Measurements from ENCODE around the gene OTULINL.
"Not testable (repeated sequence)": the region's sequence is repeated elsewhere in the genome, so short reads cannot be mapped to it uniquely, and the experiment has no call there.

Gene OTULINL

GRCh38 chr5:14551211-14551610 lies 30.4 kb upstream of the OTULINL start:
- no peaks in the 10 kb centered on the region for H3K9me2 ChIP-seq (replicated peaks; ENCODE audit: low read depth, low read length)
- H3K36me3 ChIP-seq (ENCODE audit: insufficient read depth, low read length), result no peaks in the 10 kb centered on the region
- H3K9ac ChIP-seq (ENCODE audit: low read depth, low read length, poor library complexity, severe bottlenecking), result no peak overlapping the region
- no peaks in the 10 kb centered on the region for H3K79me2 ChIP-seq (ENCODE audit: insufficient read depth, low read length)
- H3K9me3 ChIP-seq (ENCODE audit: insufficient read depth, low read depth, low read length), result no peaks in the 10 kb centered on the region; the same call in 1 of the 2 replicates
- no peaks in the 10 kb centered on the region for H3F3A ChIP-seq (ENCODE audit: low read depth)
- H3K4me3 ChIP-seq (ENCODE audit: low read length, poor library complexity, severe bottlenecking), result no peak overlapping the region
- no peak overlapping the region for H3K4me2 ChIP-seq (ENCODE audit: low read depth, low read length, poor library complexity, severe bottlenecking)
- TF ChIP-seq, protein P1, sequence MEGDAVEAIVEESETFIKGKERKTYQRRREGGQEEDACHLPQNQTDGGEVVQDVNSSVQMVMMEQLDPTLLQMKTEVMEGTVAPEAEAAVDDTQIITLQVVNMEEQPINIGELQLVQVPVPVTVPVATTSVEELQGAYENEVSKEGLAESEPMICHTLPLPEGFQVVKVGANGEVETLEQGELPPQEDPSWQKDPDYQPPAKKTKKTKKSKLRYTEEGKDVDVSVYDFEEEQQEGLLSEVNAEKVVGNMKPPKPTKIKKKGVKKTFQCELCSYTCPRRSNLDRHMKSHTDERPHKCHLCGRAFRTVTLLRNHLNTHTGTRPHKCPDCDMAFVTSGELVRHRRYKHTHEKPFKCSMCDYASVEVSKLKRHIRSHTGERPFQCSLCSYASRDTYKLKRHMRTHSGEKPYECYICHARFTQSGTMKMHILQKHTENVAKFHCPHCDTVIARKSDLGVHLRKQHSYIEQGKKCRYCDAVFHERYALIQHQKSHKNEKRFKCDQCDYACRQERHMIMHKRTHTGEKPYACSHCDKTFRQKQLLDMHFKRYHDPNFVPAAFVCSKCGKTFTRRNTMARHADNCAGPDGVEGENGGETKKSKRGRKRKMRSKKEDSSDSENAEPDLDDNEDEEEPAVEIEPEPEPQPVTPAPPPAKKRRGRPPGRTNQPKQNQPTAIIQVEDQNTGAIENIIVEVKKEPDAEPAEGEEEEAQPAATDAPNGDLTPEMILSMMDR (conservative IDR thresholded peaks at IDR 0.05; ENCODE audit: low read length), result no peak
- no peak for TF ChIP-seq EZH2phosphoT487 (IDR thresholded peaks at IDR 0.05; ENCODE audit: borderline replicate concordance)
- H3K4me1 ChIP-seq (ENCODE audit: insufficient read depth, low read length, poor library complexity, severe bottlenecking), result peaks cover 23% of the 10 kb centered on the region
- no peaks in the 10 kb centered on the region for H4K20me1 ChIP-seq (ENCODE audit: insufficient read depth, low read length, poor library complexity, severe bottlenecking)
- no peak overlapping the region for H2AFZ ChIP-seq (ENCODE audit: low read length)
- no peaks in the 10 kb centered on the region for H3K27me3 ChIP-seq (ENCODE audit: insufficient read depth, low read length, poor library complexity, severe bottlenecking)

DNA sequence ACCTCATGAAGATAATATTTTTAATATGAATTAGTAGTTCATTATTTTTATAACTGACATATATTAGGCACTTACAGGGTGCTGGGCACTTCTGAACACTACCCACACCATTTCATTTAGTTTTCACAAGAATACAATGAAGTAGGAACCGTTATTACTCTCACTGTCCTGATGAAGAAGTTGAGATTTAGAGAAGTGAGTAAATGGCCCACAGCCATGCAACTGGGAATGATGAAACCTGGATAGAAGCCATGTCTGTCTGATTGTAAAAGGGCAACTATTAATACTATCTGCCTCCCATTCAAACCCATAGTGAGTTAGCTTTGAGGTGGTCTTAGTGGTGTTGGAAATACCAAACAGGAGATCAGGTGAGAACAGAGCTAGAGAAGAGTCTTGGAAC lies 29.6 kb upstream of the OTULINL start:
- no peaks in the 10 kb centered on the region for H3K9me2 ChIP-seq (replicated peaks; ENCODE audit: low read depth, low read length)
- no peaks in the 10 kb centered on the region for H3K27me3 ChIP-seq (ENCODE audit: insufficient read depth, low read length, poor library complexity, severe bottlenecking)
- H3K4me1 ChIP-seq (ENCODE audit: insufficient read depth, low read length, poor library complexity, severe bottlenecking), result peaks cover 26% of the 10 kb centered on the region
- H3K79me2 ChIP-seq (ENCODE audit: insufficient read depth, low read length), result no peaks in the 10 kb centered on the region
- no peak overlapping the region for H3K4me2 ChIP-seq (ENCODE audit: low read depth, low read length, poor library complexity, severe bottlenecking)
- H3K4me3 ChIP-seq (ENCODE audit: low read length, poor library complexity, severe bottlenecking), result no peak overlapping the region
- H2AFZ ChIP-seq (ENCODE audit: low read length), result no peak overlapping the region
- TF ChIP-seq, protein P1 (conservative IDR thresholded peaks at IDR 0.05; ENCODE audit: low read length), result no peak
- TF ChIP-seq EZH2phosphoT487 (IDR thresholded peaks at IDR 0.05; ENCODE audit: borderline replicate concordance), result no peak
- no peaks in the 10 kb centered on the region for H3K36me3 ChIP-seq (ENCODE audit: insufficient read depth, low read length)
- no peak overlapping the region for H3K9ac ChIP-seq (ENCODE audit: low read depth, low read length, poor library complexity, severe bottlenecking)
- no peaks in the 10 kb centered on the region for H3F3A ChIP-seq (ENCODE audit: low read depth)
- no peaks in the 10 kb centered on the region for H4K20me1 ChIP-seq (ENCODE audit: insufficient read depth, low read length, poor library complexity, severe bottlenecking)
- H3K9me3 ChIP-seq (ENCODE audit: insufficient read depth, low read depth, low read length), result no peaks in the 10 kb centered on the region

DNA sequence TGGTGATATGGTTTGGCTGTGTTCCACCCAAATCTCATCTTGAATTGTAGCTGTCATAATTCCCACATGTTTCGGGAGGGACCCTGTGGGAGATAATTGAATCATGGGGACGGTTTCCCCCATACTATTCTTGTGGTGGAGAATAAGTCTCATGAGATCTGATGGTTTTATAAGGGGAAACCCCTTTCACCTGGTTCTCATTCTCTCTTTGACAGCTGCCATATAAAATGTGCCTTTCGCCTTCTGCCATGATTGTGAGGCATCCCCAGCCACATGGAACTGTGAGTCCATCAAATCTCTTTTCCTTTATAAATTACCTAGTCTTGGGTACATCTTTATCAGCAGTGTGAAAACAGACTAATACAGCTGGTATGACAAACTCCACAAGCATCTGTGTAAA lies 27.3 kb upstream of the OTULINL start:
- not testable (repeated sequence) for H3K27me3 ChIP-seq (ENCODE audit: insufficient read depth, low read length, poor library complexity, severe bottlenecking); H3F3A ChIP-seq (ENCODE audit: low read depth); H2AFZ ChIP-seq (ENCODE audit: low read length); H3K9me2 ChIP-seq (replicated peaks; ENCODE audit: low read depth, low read length); H3K36me3 ChIP-seq (ENCODE audit: insufficient read depth, low read length); H3K9me3 ChIP-seq (ENCODE audit: insufficient read depth, low read depth, low read length); H3K4me2 ChIP-seq (ENCODE audit: low read depth, low read length, poor library complexity, severe bottlenecking); H3K79me2 ChIP-seq (ENCODE audit: insufficient read depth, low read length); H3K4me3 ChIP-seq (ENCODE audit: low read length, poor library complexity, severe bottlenecking); H4K20me1 ChIP-seq (ENCODE audit: insufficient read depth, low read length, poor library complexity, severe bottlenecking); H3K9ac ChIP-seq (ENCODE audit: low read depth, low read length, poor library complexity, severe bottlenecking)
- H3K4me1 ChIP-seq (ENCODE audit: insufficient read depth, low read length, poor library complexity, severe bottlenecking), result peaks cover 43% of the 10 kb centered on the region

GRCh38 chr5:14556015-14556414 lies 25.6 kb upstream of the OTULINL start:
- no peaks in the 10 kb centered on the region for H3K9me2 ChIP-seq (replicated peaks; ENCODE audit: low read depth, low read length)
- TF ChIP-seq, protein P1 (conservative IDR thresholded peaks at IDR 0.05; ENCODE audit: low read length), result no peak
- no peak for TF ChIP-seq EZH2phosphoT487 (IDR thresholded peaks at IDR 0.05; ENCODE audit: borderline replicate concordance)
- no peak overlapping the region for H2AFZ ChIP-seq (ENCODE audit: low read length)
- no peak overlapping the region for H3K4me3 ChIP-seq (ENCODE audit: low read length, poor library complexity, severe bottlenecking)
- H3K9ac ChIP-seq (ENCODE audit: low read depth, low read length, poor library complexity, severe bottlenecking), result no peak overlapping the region
- peaks cover 46% of the 10 kb centered on the region for H3K4me1 ChIP-seq (ENCODE audit: insufficient read depth, low read length, poor library complexity, severe bottlenecking)
- H3F3A ChIP-seq (ENCODE audit: low read depth), result no peaks in the 10 kb centered on the region
- no peak overlapping the region for H3K4me2 ChIP-seq (ENCODE audit: low read depth, low read length, poor library complexity, severe bottlenecking)
- no peaks in the 10 kb centered on the region for H3K36me3 ChIP-seq (ENCODE audit: insufficient read depth, low read length)
- H3K9me3 ChIP-seq (ENCODE audit: insufficient read depth, low read depth, low read length), result no peaks in the 10 kb centered on the region
- no peaks in the 10 kb centered on the region for H4K20me1 ChIP-seq (ENCODE audit: insufficient read depth, low read length, poor library complexity, severe bottlenecking)
- no peaks in the 10 kb centered on the region for H3K27me3 ChIP-seq (ENCODE audit: insufficient read depth, low read length, poor library complexity, severe bottlenecking)
- H3K79me2 ChIP-seq (ENCODE audit: insufficient read depth, low read length), result no peaks in the 10 kb centered on the region

All from Loucy (cell line).